Measurements from ENCODE around the gene CHTOP.
A peak's percentile ranks its signal among the peaks of the same experiment; 100 is the strongest.
"Not testable (repeated sequence)": the region's sequence is repeated elsewhere in the genome, so short reads cannot be mapped to it uniquely, and the experiment has no call there.

The CHTOP gene

GRCh38 chr1:153659175-153659534 is 25.3 kb downstream of the CHTOP start:
- no peak for DNase-seq (ENCODE audit: low read depth)

- DNase-seq (ENCODE audit: low read depth) = no peak
Observed at GRCh38 chr1:153659656-153660055, 25.8 kb downstream of the CHTOP start.

- no peak for DNase-seq (ENCODE audit: low read depth)
Observed at GRCh38 chr1:153661111-153661708, 27.3 kb downstream of the CHTOP start.

GRCh38 chr1:153662269-153662668 is 28.4 kb downstream of the CHTOP start:
- no peak for DNase-seq (ENCODE audit: low read depth)

DNA sequence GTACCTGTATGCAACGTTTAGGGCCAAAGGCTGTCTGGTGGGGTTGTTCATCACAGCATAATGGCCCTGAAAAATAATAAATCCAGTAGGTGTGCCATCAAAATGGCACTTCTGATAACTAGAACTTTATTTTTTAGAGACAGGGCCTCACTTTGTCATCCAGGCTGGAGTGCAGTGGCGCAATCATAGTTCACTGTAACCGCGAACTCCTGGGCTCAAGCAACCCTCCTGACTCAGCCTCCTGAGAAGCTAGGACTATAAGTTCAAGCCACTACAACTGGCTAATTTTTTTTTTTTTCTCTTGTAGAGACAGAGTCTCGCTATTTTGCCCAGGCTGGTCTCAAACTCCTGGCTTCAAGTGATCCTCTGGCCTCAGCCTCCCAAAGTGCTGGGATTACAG is 29.3 kb downstream of the CHTOP start:
- DNase-seq (ENCODE audit: low read depth) = no peak

DNA sequence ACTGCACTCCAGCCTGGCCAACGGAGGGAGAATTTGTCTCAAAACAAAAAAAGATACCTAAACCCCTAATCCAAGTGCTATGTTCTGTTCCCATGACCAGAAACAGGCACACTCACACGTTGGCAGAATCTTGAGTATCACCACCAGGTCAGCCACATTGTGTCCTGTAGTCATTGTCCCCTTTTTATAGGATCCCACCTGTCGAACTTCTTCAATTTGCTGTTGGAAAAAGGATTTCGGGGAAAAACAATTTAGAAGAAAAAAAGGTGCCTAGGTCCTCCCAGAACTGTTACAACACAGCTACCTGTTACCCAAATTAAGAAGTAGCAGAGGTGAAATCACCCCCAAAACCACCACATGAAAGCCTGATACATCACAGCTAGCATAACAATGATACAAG is 33.6 kb downstream of the CHTOP start:
- no peak for DNase-seq (ENCODE audit: low read depth)

DNA sequence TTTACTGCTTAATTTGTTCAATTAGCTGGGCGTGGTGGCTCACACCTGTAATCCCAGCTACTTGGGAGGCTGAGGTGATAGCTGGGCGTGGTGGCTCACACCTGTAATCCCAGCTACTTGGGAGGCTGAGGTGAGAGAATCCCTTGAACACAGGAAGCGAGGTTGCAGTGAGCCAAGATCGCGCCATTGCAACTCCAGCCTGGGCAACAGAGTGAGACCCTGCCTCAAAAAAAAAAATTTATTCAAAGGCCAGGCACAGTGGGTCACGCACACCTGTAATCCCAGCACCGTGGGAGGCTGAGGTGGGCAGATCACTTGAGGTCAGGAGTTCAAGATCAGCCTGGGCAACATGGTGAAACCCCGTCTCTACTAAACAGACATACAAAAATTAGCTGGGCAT is 34.8 kb downstream of the CHTOP start:
- DNase-seq (ENCODE audit: low read depth) = not testable (repeated sequence)

- DNase-seq (ENCODE audit: low read depth) = no peak
Observed at GRCh38 chr1:153669606-153670005, 35.7 kb downstream of the CHTOP start.

GRCh38 chr1:153670257-153670858 is 36.5 kb downstream of the CHTOP start:
- DNase-seq (ENCODE audit: low read depth) = no peak

DNA sequence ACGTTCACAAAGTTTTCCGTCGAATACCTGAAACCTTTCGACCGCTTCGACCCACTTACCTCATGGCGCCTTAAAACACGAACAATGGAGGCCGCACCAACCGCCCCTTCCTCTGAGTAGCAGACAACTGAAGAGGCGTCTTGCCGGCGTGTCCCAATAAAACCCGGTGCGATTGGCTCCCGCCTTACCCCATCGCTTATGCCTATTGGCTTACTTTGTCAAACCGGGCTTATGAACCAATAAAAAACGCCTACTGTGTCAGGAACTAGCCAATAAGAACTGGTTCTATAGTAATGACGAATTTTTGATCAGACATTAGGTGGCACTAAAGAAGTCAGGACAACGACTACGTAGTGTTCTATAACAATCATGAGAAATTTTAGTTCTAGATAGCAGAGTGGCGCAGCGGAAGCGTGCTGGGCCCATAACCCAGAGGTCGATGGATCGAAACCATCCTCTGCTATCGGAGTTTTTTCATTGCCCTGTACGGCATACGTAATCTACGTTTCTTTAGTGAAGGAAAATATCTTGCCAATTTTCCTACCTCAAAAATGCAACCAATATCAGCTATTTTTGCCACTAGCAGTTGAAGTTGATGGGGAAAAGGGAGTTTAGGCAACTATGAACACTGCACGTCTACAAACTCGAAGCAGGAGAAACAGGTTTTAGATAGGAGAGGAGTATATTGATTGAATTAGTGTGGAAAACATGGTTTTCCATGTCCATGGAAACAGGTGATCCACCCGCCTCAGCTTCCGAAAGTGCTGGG is 37.2 kb downstream of the CHTOP start, which contains the start of gene ILF2:
ILF2 (minus strand) TSS at position 135 of the 769 bp plus-strand sequence; CDS start at position 64, 71 bp downstream.
- peak; percentile 99 for DNase-seq (ENCODE audit: low read depth)

GRCh38 chr1:153671628-153672353 is 37.9 kb downstream of the CHTOP start:
- not testable (repeated sequence) for DNase-seq (ENCODE audit: low read depth)

GRCh38 chr1:153673511-153673910 is 39.6 kb downstream of the CHTOP start:
- no peak for DNase-seq (ENCODE audit: low read depth)

DNA sequence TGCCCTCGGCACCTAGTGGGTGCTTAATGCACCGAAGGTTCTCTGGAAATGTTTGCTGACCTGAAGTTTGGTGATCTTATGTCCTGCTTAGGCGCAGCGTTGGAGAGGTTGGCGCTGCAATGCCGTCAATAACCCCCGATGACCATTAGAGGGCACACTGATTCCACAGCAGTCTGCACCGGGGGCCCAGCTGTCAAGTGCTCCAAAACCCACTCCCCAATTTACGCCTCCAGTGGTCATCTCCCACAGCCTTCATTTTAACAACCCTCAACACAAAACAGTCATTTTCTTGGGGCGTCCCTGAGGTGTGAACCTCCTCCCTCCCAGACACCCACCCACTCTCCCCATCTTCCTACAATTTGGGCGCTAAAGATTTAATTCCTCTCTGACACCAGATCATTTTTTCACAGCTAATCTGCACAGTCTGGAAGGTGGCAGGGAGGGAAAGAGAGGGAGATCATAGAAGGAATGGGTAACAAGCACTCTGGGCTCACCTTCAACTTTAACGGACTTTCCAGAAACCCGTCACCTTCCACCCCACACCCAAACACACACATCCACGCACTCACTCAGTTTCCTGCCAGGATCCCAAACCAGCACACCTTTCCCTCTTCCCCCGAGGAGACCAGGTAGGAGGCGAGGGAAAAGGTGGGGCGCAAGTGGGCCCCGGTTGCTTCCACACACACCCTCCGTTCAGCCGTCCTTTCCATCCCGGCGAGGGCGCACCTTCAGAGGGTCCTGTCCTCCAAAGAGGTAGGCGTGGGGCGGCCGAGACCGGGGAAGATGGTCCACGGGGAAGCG is 44.1 kb downstream of the CHTOP start:
- no peak for DNase-seq (ENCODE audit: low read depth)

DNA sequence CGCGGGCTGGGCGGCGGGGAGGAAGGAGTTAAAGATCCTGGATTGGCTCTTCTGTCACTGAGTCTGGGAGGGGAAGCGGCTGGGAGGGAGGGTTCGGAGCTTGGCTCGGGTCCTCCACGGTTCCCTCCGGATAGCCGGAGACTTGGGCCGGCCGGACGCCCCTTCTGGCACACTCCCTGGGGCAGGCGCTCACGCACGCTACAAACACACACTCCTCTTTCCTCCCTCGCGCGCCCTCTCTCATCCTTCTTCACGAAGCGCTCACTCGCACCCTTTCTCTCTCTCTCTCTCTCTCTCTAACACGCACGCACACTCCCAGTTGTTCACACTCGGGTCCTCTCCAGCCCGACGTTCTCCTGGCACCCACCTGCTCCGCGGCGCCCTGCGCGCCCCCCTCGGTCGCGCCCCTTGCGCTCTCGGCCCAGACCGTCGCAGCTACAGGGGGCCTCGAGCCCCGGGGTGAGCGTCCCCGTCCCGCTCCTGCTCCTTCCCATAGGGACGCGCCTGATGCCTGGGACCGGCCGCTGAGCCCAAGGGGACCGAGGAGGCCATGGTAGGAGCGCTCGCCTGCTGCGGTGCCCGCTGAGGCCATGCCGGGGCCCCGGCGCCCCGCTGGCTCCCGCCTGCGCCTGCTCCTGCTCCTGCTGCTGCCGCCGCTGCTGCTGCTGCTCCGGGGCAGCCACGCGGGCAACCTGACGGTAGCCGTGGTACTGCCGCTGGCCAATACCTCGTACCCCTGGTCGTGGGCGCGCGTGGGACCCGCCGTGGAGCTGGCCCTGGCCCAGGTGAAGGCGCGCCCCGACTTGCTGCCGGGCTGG is 44.9 kb downstream of the CHTOP start, which contains the start of gene NPR1:
NPR1 (plus strand) TSS at position 170 of the 818 bp plus-strand sequence; CDS start at position 591, 421 bp downstream.
- DNase-seq (ENCODE audit: low read depth) = no peak

GRCh38 chr1:153679337-153680119 is 45.7 kb downstream of the CHTOP start:
- DNase-seq (ENCODE audit: low read depth) = no peak

DNA sequence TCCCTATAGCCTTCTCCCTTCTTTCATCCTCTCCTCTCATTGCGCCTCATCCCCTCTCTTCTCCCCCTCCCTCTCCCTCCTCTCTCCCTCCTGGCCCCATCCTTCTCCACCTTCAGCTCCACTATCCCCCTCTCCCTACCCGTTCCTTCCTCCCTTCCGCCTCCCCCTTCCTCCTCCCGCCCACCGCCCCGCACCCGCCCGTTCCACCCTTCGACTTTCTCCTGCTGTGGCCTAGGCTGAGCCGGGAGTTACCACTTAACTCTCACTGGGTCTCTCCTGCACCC is 46.2 kb downstream of the CHTOP start:
- no peak for DNase-seq (ENCODE audit: low read depth)

DNA sequence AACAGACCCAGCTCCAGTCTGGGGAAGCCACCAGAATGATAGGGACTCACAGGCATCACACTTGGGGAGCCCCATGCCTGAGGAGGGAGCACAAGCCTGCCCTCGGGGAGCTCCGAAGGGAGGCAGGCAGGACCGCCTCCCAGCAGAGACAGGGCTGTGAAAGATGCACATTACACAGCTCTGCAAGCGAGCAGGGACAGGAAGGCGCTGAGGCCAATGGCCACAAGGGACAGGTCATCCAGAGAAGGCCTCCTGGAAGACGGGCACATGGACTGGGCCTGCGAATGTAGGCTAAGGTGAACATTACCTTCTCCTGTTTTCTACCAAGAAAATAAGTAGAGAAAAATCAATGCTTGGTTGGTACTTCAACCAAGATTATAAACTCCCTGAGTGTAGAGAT is 48.9 kb downstream of the CHTOP start:
- DNase-seq (ENCODE audit: low read depth) = no peak

- DNase-seq (ENCODE audit: low read depth) = no peak
Observed at GRCh38 chr1:153683854-153684253, 50.0 kb downstream of the CHTOP start.

- DNase-seq (ENCODE audit: low read depth) = no peak
Observed at GRCh38 chr1:153684892-153685291, 51.0 kb downstream of the CHTOP start.
